HG03175 (cell line): ENCODE results near the gene B9D1.
A peak's percentile ranks its signal among the peaks of the same experiment; 100 is the strongest.

ENCODE experiments used
- ATAC-seq: cut with Tn5 transposase; IDR thresholded peaks from one replicate; pipeline ENCODE4 v1.9.1; 2021; ENCODE audit warnings: mild to moderate bottlenecking, moderate library complexity; ENCODE audit not compliant: unreplicated experiment

B9D1 gene

DNA sequence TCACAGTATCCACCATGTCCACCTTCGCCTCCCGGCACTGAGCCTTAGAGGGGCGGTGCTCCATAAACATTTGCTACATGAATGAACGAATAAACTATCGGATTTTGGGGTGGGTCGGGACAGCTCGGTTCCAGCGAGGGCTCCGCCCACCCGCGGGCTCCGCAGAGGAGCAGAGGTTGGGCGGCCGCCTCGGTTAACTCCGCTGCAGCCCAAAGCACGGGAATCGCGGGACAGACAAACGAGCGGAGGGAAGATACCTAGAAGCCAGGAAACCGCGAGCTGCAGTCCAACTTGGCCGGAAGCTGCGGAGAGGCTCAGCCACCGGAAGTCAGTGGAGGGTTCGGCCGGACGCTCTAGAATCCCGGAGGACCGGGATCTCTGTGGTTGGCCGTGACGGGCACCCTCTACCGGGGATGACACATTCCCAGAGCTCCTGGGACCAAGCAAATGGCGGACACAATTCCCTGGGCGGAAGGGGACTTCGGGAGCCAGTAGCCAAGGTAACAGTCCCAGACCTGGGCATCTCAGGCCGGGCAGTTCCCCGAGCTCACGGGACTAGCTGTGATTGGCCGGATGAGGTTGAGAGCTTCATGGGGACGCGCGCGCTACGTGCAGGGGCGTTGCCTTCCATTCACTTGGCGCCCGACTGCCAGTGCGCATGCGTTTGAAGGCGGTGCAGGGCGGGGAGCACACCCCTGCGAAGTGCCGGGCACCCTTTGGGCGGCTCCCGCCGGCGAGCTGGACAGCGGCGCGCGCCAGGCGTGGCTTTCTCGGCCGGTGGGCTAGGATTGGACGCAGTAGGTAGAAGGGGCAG is 15.3 kb upstream of the B9D1 start:
- ATAC-seq: peak; percentile 91

DNA sequence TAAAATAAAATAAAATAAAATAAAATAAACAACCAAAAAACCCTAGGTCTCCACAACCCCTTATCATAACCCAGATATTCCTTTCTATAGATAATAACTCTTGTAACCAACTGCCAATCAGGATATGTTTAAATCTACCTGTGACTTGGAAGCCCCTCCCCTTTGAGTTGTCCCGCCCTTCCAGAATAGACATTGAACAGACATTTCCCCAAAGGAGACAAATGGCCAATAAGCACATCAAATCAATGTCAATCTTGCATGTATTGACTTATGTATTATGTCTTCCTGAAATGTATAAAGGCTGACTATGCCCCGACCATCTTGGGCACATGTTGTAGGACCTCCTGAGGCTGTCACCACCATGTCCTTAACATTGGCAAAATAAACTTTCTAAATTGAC is 14.3 kb upstream of the B9D1 start:
- ATAC-seq: no peak

GRCh38 chr17:19375732-19376131 is 13.2 kb upstream of the B9D1 start:
- ATAC-seq: no peak

- ATAC-seq: no peak
These were observed 11.6 kb upstream of the B9D1 start for GRCh38 chr17:19374136-19374535.

DNA sequence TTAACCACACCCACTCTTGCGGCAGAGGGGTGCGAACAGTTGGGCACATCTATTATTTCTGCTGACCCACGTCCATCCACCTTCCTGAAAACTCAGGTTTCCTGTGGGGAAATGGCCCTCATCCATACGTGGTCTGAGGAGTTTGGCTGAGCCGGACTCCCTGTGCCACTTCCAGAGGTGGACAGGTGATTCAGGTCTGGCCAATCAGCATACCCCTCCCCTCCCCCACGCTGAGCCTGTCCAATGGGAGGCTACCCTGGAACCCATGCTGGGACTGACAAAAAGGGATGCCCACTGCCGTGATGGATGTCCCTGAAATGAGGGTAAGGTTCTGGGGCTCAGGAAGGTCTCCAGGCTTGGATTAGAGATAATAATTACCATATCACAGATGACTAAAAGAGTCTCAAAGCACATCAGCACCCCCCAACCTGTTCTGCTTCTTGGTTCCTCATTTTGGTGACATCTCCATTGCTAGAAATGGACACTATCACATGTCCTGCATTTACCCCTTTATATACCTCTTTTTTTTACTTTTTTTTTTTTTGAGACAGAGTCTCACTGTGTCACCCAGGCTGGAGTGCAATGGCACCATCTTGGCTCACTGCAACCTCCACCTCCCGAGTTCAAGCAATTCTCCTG is 10.5 kb upstream of the B9D1 start:
- no peak for ATAC-seq

DNA sequence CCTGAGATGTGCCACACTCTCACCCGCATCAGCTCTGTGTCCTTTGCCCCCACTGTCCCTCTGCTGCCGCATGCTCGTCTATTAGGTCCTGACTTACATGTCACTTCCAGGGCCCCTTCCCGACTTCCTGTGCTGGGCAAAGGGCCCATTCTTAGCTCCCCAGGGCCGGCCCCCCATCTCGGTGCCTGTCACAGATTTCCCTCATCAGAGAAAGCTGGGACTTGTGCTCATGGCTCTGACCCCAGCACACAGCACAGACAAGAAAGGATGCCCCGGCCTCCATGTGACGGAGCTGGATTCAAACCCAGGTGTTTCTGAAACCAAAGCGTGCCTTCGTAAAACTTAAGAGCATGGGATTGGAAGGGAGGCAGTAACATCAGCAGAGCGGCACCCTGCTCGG is 9.9 kb upstream of the B9D1 start:
- ATAC-seq: no peak

DNA sequence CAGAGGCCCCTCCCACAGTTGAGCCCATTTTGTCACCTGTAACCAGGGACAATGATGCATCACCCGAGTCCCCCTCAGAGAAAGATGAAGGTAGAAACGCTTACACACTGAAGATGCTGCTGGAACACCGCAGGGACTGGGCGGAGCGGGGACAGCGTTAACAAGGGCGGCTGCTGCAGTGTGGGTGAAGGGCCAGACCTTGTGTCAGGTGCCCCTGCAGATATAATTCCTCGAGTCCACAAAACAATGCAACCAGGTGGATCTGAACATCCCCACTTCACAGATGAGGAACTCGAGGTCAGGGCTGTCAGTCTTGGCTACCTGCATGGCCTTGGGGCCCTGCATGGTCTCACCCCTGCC is 9.5 kb upstream of the B9D1 start:
- ATAC-seq: no peak

DNA sequence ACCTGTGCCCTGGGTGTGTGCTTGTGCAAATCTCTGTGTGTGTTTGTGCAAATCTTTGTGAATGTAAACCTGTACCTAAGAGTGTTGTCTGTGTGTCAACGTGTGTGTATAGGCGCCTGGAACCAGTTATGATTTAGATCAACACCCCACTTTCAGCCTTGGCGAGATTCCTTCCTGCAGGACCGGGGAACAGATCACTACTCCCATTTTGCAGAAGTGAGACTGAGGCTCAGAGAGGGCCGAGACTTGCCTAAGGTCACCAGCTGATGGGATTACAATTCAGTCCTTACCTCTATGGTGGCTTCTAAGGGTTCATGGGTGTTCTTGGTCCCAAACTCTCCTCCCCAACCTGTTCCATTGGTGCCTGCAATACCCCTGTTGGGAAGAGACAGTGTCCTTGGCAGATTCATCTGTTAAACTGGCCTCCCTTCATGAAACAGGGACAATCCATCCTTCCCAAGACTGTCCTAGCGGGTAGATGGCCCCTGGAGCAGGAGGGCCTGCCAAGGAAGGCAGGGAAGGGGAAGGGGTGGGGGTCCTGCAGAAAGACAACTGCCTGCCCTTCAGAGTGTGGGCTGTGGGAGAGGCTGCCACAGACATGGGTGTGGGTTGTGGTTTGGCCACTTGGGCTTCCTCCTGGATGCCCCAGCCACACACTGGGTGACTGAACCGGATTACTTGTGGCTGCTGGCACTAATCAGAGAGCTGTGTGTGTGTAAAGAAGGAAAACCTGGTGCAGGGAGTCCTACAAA is 8.9 kb upstream of the B9D1 start:
- no peak for ATAC-seq

- peak; percentile 72 for ATAC-seq
These were observed 8.0 kb upstream of the B9D1 start for GRCh38 chr17:19370493-19370960.

DNA sequence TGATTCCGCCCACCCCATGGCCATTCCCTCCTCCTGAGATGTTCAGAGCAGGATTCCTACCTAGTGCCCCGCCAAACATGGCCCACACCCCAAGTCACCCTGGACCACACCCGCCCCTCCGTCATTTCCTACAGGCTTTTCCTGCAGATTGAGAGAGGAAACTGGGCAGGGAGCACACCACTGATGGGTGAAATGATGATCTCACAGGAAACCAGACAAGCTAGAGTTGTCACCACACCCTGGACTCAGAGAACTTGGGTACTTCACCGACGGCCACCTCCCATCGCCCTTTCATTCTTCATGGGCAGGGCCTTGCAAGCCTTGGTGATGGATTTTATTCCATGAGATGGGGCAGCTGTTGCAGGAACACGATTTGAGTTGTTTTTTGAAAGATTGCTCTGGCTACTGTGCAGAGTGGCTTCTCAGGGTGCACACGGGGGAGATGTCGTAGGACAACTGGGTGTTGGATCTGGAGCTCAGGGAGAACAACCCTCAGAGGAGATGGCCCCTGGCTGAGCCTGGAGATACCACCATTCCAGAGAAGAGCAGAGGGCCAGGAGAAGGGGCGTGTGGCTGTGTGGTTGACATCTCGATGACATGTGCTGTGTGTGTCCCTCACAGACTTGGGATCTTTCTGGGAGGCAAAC is 7.4 kb upstream of the B9D1 start:
- no peak for ATAC-seq

DNA sequence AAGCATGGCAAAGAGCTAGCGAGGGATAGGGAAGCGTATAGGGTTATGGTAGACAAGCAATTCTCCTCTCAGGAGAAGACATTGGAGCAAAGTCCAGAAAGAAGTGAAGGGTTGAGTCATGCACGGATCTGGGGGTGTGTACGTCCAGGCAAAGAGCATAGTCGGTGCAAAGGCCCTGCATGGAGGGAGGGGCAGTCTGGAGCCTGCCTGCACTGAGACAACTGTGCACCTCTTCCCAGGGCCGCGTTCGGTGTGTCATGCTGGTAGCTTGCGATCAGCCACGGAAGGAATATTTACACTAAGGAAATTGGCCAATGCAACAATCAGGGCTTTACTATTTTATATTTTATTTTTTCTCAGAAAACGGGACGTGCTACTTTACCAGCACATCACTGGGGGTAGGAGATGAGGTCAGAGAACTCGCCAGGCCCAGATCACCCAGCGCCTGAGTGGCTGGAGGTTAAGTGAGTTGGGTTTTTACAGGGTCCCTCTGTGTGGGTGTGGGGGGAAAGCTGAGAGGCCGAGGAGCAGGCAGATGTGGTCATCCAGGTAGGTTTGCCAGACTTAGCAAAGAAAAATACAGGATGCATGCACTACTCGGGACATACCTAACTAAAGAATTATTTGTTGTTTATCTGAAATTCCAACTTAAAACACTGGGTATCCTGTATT is 6.7 kb upstream of the B9D1 start:
- ATAC-seq: no peak

DNA sequence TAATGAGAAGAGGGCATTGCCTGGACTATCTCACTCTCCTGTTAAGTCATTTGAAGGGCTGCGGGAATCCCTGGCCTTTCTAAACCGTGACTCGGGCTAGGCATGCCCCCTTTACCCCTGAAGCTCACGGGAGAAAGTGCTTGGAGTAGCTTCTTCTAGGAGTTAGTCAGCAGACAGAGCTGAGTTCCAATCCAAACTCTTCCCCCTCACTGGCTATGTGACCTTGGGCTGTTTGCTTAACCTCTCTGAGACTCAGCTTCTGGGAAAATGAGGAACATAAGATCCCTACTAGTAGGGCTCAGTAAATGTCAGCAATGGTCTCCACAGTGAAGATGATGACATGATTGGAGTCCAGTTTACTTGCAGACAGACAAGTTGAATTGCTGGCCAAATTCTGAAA is 5.7 kb upstream of the B9D1 start:
- no peak for ATAC-seq

GRCh38 chr17:19366637-19366972 is 4.1 kb upstream of the B9D1 start:
- no peak for ATAC-seq

- no peak for ATAC-seq
These were observed 3.5 kb upstream of the B9D1 start for GRCh38 chr17:19365833-19366636.

GRCh38 chr17:19365499-19365817 is 2.9 kb upstream of the B9D1 start:
- ATAC-seq: no peak

GRCh38 chr17:19364699-19365498 is 2.4 kb upstream of the B9D1 start:
- ATAC-seq: no peak

- no peak for ATAC-seq
These were observed 1.0 kb upstream of the B9D1 start for GRCh38 chr17:19363460-19364035.

- no peak for ATAC-seq
These were observed 553 bp upstream of the B9D1 start for GRCh38 chr17:19363114-19363438.

DNA sequence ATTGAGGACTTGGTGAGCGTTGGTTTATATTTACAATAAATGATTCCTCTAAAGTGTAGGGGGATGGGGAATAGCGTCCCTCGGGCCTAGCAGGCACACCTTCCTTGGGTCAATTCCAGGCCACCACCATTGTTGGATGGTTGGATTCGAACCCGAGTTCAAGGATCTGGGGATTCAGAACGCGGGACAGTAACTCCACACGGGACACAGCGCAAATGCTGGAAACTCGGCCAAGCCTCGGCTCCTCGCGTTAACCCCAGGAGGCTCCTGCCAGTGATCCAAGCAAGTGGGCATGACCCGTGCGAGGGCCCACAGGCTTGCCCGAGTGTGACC is 613 bp downstream of the B9D1 start:
- ATAC-seq: no peak
